ENCODE data around the gene KNTC1.

DNA sequence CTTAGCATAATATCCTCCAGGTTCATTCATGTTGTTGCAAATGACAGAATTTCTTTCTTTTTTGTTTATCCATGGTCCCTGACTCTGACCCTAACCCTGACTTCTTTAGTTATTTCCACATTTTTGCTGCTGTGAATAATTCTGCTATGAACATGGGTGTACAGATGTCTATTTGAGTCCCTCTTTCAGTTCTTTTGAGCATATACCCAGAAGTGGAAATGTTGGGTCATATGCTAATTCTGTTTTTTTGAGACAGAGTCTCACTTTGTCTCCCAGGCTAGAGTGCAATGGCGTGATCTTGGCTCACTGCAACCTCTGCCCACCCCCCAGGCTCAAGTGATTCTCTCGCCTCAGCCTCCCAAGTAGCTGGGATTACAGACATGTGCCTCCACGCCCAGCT lies 33.1 kb downstream of the KNTC1 start:
- TF ChIP-seq POLR2AphosphoS5 (IDR thresholded peaks at IDR 0.05; ENCODE audit: low read depth, low read length) (no peak), TAF1 (IDR thresholded peaks at IDR 0.05; ENCODE audit: borderline replicate concordance, insufficient read depth, low read length) (no peak), SIN3A (IDR thresholded peaks at IDR 0.05; ENCODE audit: borderline replicate concordance, insufficient read depth, low read length) (no peak)
- TF ChIP-seq, protein P1, sequence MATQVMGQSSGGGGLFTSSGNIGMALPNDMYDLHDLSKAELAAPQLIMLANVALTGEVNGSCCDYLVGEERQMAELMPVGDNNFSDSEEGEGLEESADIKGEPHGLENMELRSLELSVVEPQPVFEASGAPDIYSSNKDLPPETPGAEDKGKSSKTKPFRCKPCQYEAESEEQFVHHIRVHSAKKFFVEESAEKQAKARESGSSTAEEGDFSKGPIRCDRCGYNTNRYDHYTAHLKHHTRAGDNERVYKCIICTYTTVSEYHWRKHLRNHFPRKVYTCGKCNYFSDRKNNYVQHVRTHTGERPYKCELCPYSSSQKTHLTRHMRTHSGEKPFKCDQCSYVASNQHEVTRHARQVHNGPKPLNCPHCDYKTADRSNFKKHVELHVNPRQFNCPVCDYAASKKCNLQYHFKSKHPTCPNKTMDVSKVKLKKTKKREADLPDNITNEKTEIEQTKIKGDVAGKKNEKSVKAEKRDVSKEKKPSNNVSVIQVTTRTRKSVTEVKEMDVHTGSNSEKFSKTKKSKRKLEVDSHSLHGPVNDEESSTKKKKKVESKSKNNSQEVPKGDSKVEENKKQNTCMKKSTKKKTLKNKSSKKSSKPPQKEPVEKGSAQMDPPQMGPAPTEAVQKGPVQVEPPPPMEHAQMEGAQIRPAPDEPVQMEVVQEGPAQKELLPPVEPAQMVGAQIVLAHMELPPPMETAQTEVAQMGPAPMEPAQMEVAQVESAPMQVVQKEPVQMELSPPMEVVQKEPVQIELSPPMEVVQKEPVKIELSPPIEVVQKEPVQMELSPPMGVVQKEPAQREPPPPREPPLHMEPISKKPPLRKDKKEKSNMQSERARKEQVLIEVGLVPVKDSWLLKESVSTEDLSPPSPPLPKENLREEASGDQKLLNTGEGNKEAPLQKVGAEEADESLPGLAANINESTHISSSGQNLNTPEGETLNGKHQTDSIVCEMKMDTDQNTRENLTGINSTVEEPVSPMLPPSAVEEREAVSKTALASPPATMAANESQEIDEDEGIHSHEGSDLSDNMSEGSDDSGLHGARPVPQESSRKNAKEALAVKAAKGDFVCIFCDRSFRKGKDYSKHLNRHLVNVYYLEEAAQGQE (IDR thresholded peaks at IDR 0.05; ENCODE audit: insufficient read depth in 1 of 2, low read depth in 2 of 2, low read length in 2 of 2) = no peak

Measured in PFSK-1 (cell line).